ENCODE results near the gene TTLL11. TPM values are rescaled to one million over a fixed set of nuclear protein-coding genes. Genes with fewer than 3 reads are reported as not detected.
"Not testable (repeated sequence)": the region's sequence is repeated elsewhere in the genome, so short reads cannot be mapped to it uniquely, and the experiment has no call there.

Gene TTLL11
- total and polyA plus RNA-seq, 8 donors, result 3.4 to 7.5 (median 5.5) TPM

- Histone ChIP-seq H3K36me3 (no peaks in the 10 kb centered on the region), H3K9me3 (no peaks in the 10 kb centered on the region), H3K27me3 (no peaks in the 10 kb centered on the region), H3K4me3 (no peak overlapping the region), H3K4me1 (no peaks in the 10 kb centered on the region), H3K27ac (no peak overlapping the region)
- no peak for TF ChIP-seq CTCF (IDR thresholded peaks at IDR 0.05)
- no peak for DNase-seq
- intact Hi-C loops (cut with DNase I), result no loop called here
- ATAC-seq, result no peak
- no peak for FAIRE-seq
- WGBS, 2 donors, result 86 to 92% methylated on average over 5 of the region's 5 CpGs
Observed at GRCh38 chr9:121802753-121803152, 290.4 kb downstream of the TTLL11 start.

DNA sequence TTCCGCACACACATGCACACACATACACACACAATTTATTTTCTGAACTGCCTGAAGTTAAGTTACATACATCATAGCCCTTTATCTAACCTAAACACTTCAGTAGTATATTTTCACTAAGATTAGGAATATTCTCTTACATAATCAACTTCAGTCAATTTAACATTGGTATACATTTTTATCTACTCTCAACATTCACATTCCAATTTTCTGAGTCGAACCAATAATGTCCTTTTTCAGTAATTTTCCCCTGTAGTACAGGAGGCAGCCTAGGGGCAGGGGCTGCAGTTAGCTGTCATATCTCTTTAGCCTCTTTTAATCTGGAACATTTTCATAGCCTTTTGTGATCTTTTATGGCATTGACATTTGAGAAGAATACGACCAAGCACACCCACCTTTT lies 291.5 kb downstream of the TTLL11 start:
- 49 to 57% methylated on average over 3 of the region's 3 CpGs for WGBS, 2 donors
- no peak for FAIRE-seq
- Histone ChIP-seq H3K27ac (no peak overlapping the region), H3K36me3 (no peaks in the 10 kb centered on the region), H3K4me3 (no peak overlapping the region), H3K4me1 (no peaks in the 10 kb centered on the region), H3K9me3 (no peaks in the 10 kb centered on the region), H3K27me3 (no peaks in the 10 kb centered on the region)
- no peak for TF ChIP-seq CTCF (IDR thresholded peaks at IDR 0.05)
- no peak for ATAC-seq
- intact Hi-C loops (cut with DNase I), result no loop called here
- no peak for DNase-seq

- TF ChIP-seq CTCF (IDR thresholded peaks at IDR 0.05), result no peak
- no peak for DNase-seq
- H3K27ac ChIP-seq, result no peak overlapping the region
- WGBS, 2 donors, result 90 to 94% methylated on average over 10 of the region's 10 CpGs
- no peaks in the 10 kb centered on the region for H3K27me3 ChIP-seq
- no peak for FAIRE-seq
- H3K36me3 ChIP-seq, result no peaks in the 10 kb centered on the region
- intact Hi-C loops (cut with DNase I), result no loop called here
- no peaks in the 10 kb centered on the region for H3K9me3 ChIP-seq
- no peak overlapping the region for H3K4me3 ChIP-seq
- no peak for ATAC-seq
- no peaks in the 10 kb centered on the region for H3K4me1 ChIP-seq
Observed at GRCh38 chr9:121800376-121800775, 292.7 kb downstream of the TTLL11 start.

DNA sequence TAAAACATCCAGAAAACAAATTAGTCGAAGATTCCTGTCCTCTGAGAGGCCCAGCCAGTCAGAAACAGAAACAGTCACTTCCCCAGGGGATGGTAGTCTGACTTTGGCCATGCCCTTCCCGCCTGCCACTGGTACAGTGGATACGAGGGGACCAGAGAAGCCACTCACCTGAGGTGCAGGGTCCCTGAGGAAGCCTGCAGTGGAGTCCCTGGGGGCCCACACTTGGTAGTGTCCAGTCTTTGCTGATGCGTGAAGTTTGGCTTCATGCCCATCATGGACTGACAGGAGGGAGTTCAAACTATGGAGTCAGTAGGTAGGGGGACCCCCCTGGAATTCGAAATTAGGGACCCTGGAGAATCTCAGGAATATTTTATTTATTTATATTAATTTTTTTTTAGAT lies 294.2 kb downstream of the TTLL11 start:
- ATAC-seq, result no peak
- H3K4me1 ChIP-seq, result no peaks in the 10 kb centered on the region
- TF ChIP-seq CTCF (IDR thresholded peaks at IDR 0.05), result no peak
- FAIRE-seq, result no peak
- no peak overlapping the region for H3K27ac ChIP-seq
- DNase-seq, result no peak
- intact Hi-C loops (cut with DNase I), result no loop called here
- no peaks in the 10 kb centered on the region for H3K9me3 ChIP-seq
- WGBS, 2 donors, result 73 to 74% methylated on average over 5 of the region's 5 CpGs
- H3K27me3 ChIP-seq, result no peaks in the 10 kb centered on the region
- no peak overlapping the region for H3K4me3 ChIP-seq
- no peaks in the 10 kb centered on the region for H3K36me3 ChIP-seq

- H3K4me1 ChIP-seq, result no peaks in the 10 kb centered on the region
- no peaks in the 10 kb centered on the region for H3K27me3 ChIP-seq
- WGBS, 2 donors, result 92 to 96% methylated on average over 2 of the region's 2 CpGs
- intact Hi-C loops (cut with DNase I), result no loop called here
- H3K36me3 ChIP-seq, result no peaks in the 10 kb centered on the region
- no peaks in the 10 kb centered on the region for H3K9me3 ChIP-seq
- H3K4me3 ChIP-seq, result no peak overlapping the region
- FAIRE-seq, result no peak
- ATAC-seq, result no peak
- TF ChIP-seq CTCF (IDR thresholded peaks at IDR 0.05), result no peak
- no peak for DNase-seq
- no peak overlapping the region for H3K27ac ChIP-seq
Observed at GRCh38 chr9:121797081-121797480, 296.0 kb downstream of the TTLL11 start.

- 83 to 86% methylated on average over 6 of the region's 6 CpGs for WGBS, 2 donors
- H3K4me3 ChIP-seq; H3K36me3 ChIP-seq; H3K4me1 ChIP-seq; H3K9me3 ChIP-seq; DNase-seq; ATAC-seq; FAIRE-seq; H3K27me3 ChIP-seq; H3K27ac ChIP-seq; intact Hi-C loops (cut with DNase I): not testable (repeated sequence)
Observed at GRCh38 chr9:121794334-121794733, 298.8 kb downstream of the TTLL11 start.

DNA sequence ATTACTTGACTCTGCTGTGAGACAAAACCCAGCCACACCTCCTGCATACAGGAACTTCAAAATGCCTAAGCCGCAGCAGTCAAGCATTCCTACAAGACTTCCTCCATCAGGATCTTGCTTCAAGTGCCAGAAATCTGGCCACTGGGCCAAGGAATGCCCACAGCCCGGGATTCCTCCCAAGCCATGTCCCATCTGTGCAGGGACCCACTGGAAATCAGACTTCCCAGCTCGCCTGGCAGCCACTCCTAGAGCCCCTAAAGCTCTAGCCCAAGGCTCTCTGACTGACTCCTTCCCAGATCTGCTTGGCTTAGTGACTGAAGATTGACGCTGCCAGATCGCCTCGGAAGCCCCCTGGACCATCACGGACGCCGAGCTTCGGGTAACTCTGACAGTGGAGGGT lies 300.6 kb downstream of the TTLL11 start:
- not testable (repeated sequence) for DNase-seq, ATAC-seq

More for the DNA sequence above, 300.6 kb downstream of the TTLL11 start:
- H3K27me3 ChIP-seq; H3K4me3 ChIP-seq; H3K36me3 ChIP-seq; FAIRE-seq; H3K9me3 ChIP-seq; intact Hi-C loops (cut with DNase I); H3K4me1 ChIP-seq; H3K27ac ChIP-seq: not testable (repeated sequence)
- WGBS, 2 donors, result 91 to 92% methylated on average over 10 of the region's 10 CpGs

All from pancreas (tissue), 10 donors.